CD4-positive, alpha-beta T cell treated with Interleukin-15 for 4 hours (primary cell): ENCODE measurements around the gene SMARCD1.
A peak's percentile ranks its signal among the peaks of the same experiment; 100 is the strongest.

Source experiments
- DNase-seq: peaks from one replicate; pipeline ENCODE4 v3.0.0-alpha.2; 2020; ENCODE audit warnings: low spot score

The SMARCD1 gene

GRCh38 chr12:50084775-50085614 is at the start of gene SMARCD1:
Gene SMARCD1 (plus strand): TSS chr12:50085342. CDS start chr12:50085370, 28 bp downstream.
- DNase-seq = peak; percentile 90

GRCh38 chr12:50038336-50038735 is 46.8 kb upstream of the SMARCD1 start:
- no peak for DNase-seq

GRCh38 chr12:50039151-50039835 is 45.8 kb upstream of the SMARCD1 start:
- DNase-seq = peak; percentile 78

- DNase-seq = no peak
Observed at GRCh38 chr12:50040657-50041056, 44.5 kb upstream of the SMARCD1 start.

- no peak for DNase-seq
Observed at GRCh38 chr12:50041062-50041860, 43.9 kb upstream of the SMARCD1 start.

- no peak for DNase-seq
Observed at GRCh38 chr12:50041962-50042361, 43.2 kb upstream of the SMARCD1 start.

GRCh38 chr12:50042693-50043092 is 42.4 kb upstream of the SMARCD1 start:
- no peak for DNase-seq

- DNase-seq = no peak
Observed at GRCh38 chr12:50043308-50043707, 41.8 kb upstream of the SMARCD1 start.

- DNase-seq = no peak
Observed at GRCh38 chr12:50043854-50044253, 41.3 kb upstream of the SMARCD1 start.

- DNase-seq = no peak
Observed at GRCh38 chr12:50047693-50048250, 37.4 kb upstream of the SMARCD1 start.

GRCh38 chr12:50049254-50050118 is 35.7 kb upstream of the SMARCD1 start:
- DNase-seq = no peak

- no peak for DNase-seq
Observed at GRCh38 chr12:50050119-50050385, 35.1 kb upstream of the SMARCD1 start.

- no peak for DNase-seq
Observed at GRCh38 chr12:50050410-50051098, 34.6 kb upstream of the SMARCD1 start.

GRCh38 chr12:50051101-50051806 is 33.9 kb upstream of the SMARCD1 start:
- DNase-seq = no peak

GRCh38 chr12:50052544-50052943 is 32.6 kb upstream of the SMARCD1 start:
- DNase-seq = no peak

GRCh38 chr12:50052964-50053363 is 32.2 kb upstream of the SMARCD1 start:
- no peak for DNase-seq

GRCh38 chr12:50053583-50053982 is 31.6 kb upstream of the SMARCD1 start:
- DNase-seq = no peak

- DNase-seq = peak; percentile 47
Observed at GRCh38 chr12:50055831-50056638, 29.1 kb upstream of the SMARCD1 start.

- no peak for DNase-seq
Observed at GRCh38 chr12:50056639-50056976, 28.5 kb upstream of the SMARCD1 start.
